Retinal pigment epithelial cell (primary cell): ENCODE results near the gene FUT4.

Experiments
- DNase-seq: peaks from one replicate; pipeline ENCODE4 v3.0.0-alpha.2; 2010; ENCODE audit warnings: low read depth
- H3K4me3 ChIP-seq: 2 replicates; pipeline ENCODE4 v1.5.1; 2011; ENCODE audit warnings: mild to moderate bottlenecking, low read length, control low read depth, moderate library complexity
- CTCF ChIP-seq: conservative IDR thresholded peaks from 2 replicates; pipeline ENCODE4 v1.5.1; 2011; ENCODE audit warnings: low read depth, low read length, control low read depth, inconsistent platforms

Gene FUT4

GRCh38 chr11:94507485-94507884 lies 36.2 kb upstream of the FUT4 start:
- no peak for TF ChIP-seq CTCF
- DNase-seq, result no peak
- no peak overlapping the region for H3K4me3 ChIP-seq

- no peak for DNase-seq
- H3K4me3 ChIP-seq, result peak within 1 kb of the TSS; percentile 54
- TF ChIP-seq CTCF, result no peak
Observed at GRCh38 chr11:94511932-94512781, 31.6 kb upstream of the FUT4 start, which contains the start of gene C11orf97. Gene C11orf97, plus strand, starts transcription at chr11:94512461. Its CDS starts 68 bp downstream, at chr11:94512529.

- no peak for TF ChIP-seq CTCF
- peak; percentile 12 for DNase-seq
- H3K4me3 ChIP-seq, result no peak overlapping the region
Observed at GRCh38 chr11:94513091-94513490, 30.6 kb upstream of the FUT4 start.

GRCh38 chr11:94515398-94515797 lies 28.3 kb upstream of the FUT4 start:
- no peak for DNase-seq
- no peak overlapping the region for H3K4me3 ChIP-seq

GRCh38 chr11:94516725-94517124 lies 27.0 kb upstream of the FUT4 start:
- no peak for DNase-seq
- H3K4me3 ChIP-seq, result no peak overlapping the region
- no peak for TF ChIP-seq CTCF

More at GRCh38 chr11:94515398-94515797, 28.3 kb upstream of the FUT4 start:
- no peak for TF ChIP-seq CTCF

GRCh38 chr11:94518300-94518699 lies 25.4 kb upstream of the FUT4 start:
- no peak for TF ChIP-seq CTCF
- DNase-seq, result no peak
- no peak overlapping the region for H3K4me3 ChIP-seq
